Endothelial cell of umbilical vein (primary cell): ENCODE results near the gene AKAP1. TPM values are rescaled to one million over a fixed set of nuclear protein-coding genes. Genes with fewer than 3 reads are reported as not detected.

Experiments
- Bru-seq: library from RNA; stranded (reverse); fragments of 400-500 nt; gene quantifications from one replicate; lab custom pipeline; 2021; lab: Mats Ljungman, UMichigan
- BruChase-seq, 2 experiments: library from RNA; stranded (reverse); fragments of 400-500 nt; gene quantifications; one replicate each; lab custom pipeline; 2021; lab: Mats Ljungman, UMichigan
- BruUV-seq: library from RNA; stranded (reverse); fragments of 400-500 nt; replicated peaks from 2 replicates; lab custom pipeline; 2021; lab: Mats Ljungman, UMichigan
- CTCF ChIA-PET: fragments of 300-600, 350-600 bp; sonication (Branson Sonifier 250); formaldehyde crosslinking; loops from one replicate; lab custom pipeline; 2021; ENCODE audit warnings: antibody characterized with exemption, inconsistent platforms; lab: Charles Lee
- POLR2A ChIA-PET: fragments of 300-600, 350-600 bp; sonication (Branson Sonifier 250); formaldehyde crosslinking; loops from one replicate; lab custom pipeline; 2021; ENCODE audit warnings: antibody characterized with exemption, inconsistent platforms; lab: Charles Lee
- DNase-seq: peaks from one replicate; pipeline ENCODE4 v3.0.0-alpha.2; 2011; ENCODE audit warnings: low read depth, low spot score
- FAIRE-seq: peaks from 2 replicates; lab custom pipeline; 2011; peaks lifted over from hg19 to GRCh38; lab: Jason Lieb, UNC
- H2AFZ ChIP-seq: 2 replicates; pipeline ENCODE4 v1.6.0; 2012; ENCODE audit warnings: low read depth, low read length, control low read depth, inconsistent platforms
- H3K27ac ChIP-seq: 2 replicates; pipeline ENCODE4 v1.5.1; 2011; ENCODE audit warnings: low read depth, mild to moderate bottlenecking, control low read depth, low read length, moderate library complexity; ENCODE audit not compliant: insufficient read depth
- H3K27me3 ChIP-seq, 2 experiments: 2 replicates each; pipeline versions ENCODE4 v1.6.0 to v1.6.1; 2011; ENCODE audit warnings: low read length in 2 of 2, mixed read lengths in 1 of 2; ENCODE audit not compliant: control insufficient read depth in 2 of 2, insufficient read depth in 2 of 2
- H3K36me3 ChIP-seq, 2 experiments: 2 replicates in 1 of 2; 3 replicates in 1 of 2; pipeline ENCODE4 v1.5.1; 2011; ENCODE audit warnings: low read length in 2 of 2, mild to moderate bottlenecking in 1 of 2, moderate library complexity in 1 of 2; ENCODE audit not compliant: control insufficient read depth in 2 of 2, insufficient read depth in 2 of 2; ENCODE audit errors: extremely low read depth in 1 of 2
- H3K4me1 ChIP-seq: 3 replicates; pipeline ENCODE4 v1.5.1; 2011; ENCODE audit warnings: mild to moderate bottlenecking, low read length; ENCODE audit not compliant: control insufficient read depth, insufficient read depth; ENCODE audit errors: extremely low read depth
- H3K4me2 ChIP-seq: 2 replicates; pipeline ENCODE4 v1.6.1; 2011; ENCODE audit warnings: low read length, control low read depth, mixed read lengths; ENCODE audit not compliant: insufficient read depth
- H3K4me3 ChIP-seq, 3 experiments: fragments of 200-600 bp in 1 of 3; sonication (generic), shearing (Covaris generic) in 1 of 3; replicated peaks in 1 of 3; 2 replicates each; pipeline ENCODE4 v1.5.1; 2011 to 2016; ENCODE audit warnings: control low read depth in 3 of 3, low read length in 3 of 3, mild to moderate bottlenecking in 2 of 3, inconsistent platforms in 1 of 3, low read depth in 1 of 3, moderate library complexity in 1 of 3; ENCODE audit not compliant: insufficient read depth in 1 of 3
- H3K79me2 ChIP-seq: 2 replicates; pipeline ENCODE4 v1.6.0; 2012; ENCODE audit warnings: low read length, inconsistent platforms; ENCODE audit not compliant: control insufficient read depth, insufficient read depth
- H3K9ac ChIP-seq: replicated peaks from 2 replicates; pipeline ENCODE3; 2011; ENCODE audit warnings: low read length, control low read depth; ENCODE audit not compliant: insufficient read depth; ENCODE audit errors: extremely low read depth
- H3K9me1 ChIP-seq: replicated peaks from 3 replicates; pipeline ENCODE4 v1.6.0; 2011; ENCODE audit warnings: mild to moderate bottlenecking, low read length; ENCODE audit not compliant: control insufficient read depth, insufficient read depth; ENCODE audit errors: extremely low read depth
- H3K9me3 ChIP-seq: replicated peaks from 2 replicates; pipeline ENCODE4 v1.5.1; 2012; ENCODE audit warnings: low read length, inconsistent platforms; ENCODE audit not compliant: control insufficient read depth, insufficient read depth
- H4K20me1 ChIP-seq: replicated peaks from 2 replicates; pipeline ENCODE3; 2011; ENCODE audit warnings: mild to moderate bottlenecking, low read length; ENCODE audit not compliant: control insufficient read depth, insufficient read depth; ENCODE audit errors: extremely low read depth
- EZH2 ChIP-seq: IDR thresholded peaks from 2 replicates; pipeline ENCODE4 v1.6.1; 2012; ENCODE audit warnings: borderline replicate concordance, low read depth, mild to moderate bottlenecking, moderate library complexity, low read length, inconsistent platforms; ENCODE audit not compliant: severe bottlenecking
- FOS ChIP-seq: IDR thresholded peaks from 2 replicates; pipeline ENCODE4 v1.6.1; 2011; ENCODE audit warnings: mild to moderate bottlenecking, low read length, moderate library complexity, borderline replicate concordance; ENCODE audit not compliant: insufficient read depth
- GATA2 ChIP-seq: IDR thresholded peaks from 2 replicates; pipeline ENCODE4 v1.7.0; 2011; ENCODE audit warnings: low read depth, mild to moderate bottlenecking, moderate library complexity, mixed read lengths, low read length; ENCODE audit not compliant: insufficient read length, insufficient read depth
- JUN ChIP-seq: IDR thresholded peaks from 2 replicates; pipeline ENCODE4 v1.6.1; 2011; ENCODE audit warnings: borderline replicate concordance, low read depth; ENCODE audit not compliant: insufficient read length, insufficient read depth
- MYC ChIP-seq: IDR thresholded peaks from one replicate; pipeline ENCODE4 v1.6.1; 2011; ENCODE audit warnings: mild to moderate bottlenecking, low read depth, low read length
- POLR2A ChIP-seq: IDR thresholded peaks from 2 replicates; pipeline ENCODE4 v1.6.1; 2012; ENCODE audit warnings: low read depth, mild to moderate bottlenecking, control low read depth, low read length
- POLR2AphosphoS5 ChIP-seq: IDR thresholded peaks from 2 replicates; pipeline ENCODE4 v1.6.1; 2012; ENCODE audit warnings: low read depth, mild to moderate bottlenecking, control low read depth, low read length, moderate library complexity; ENCODE audit not compliant: insufficient read depth
- dilution Hi-C: fragments of 300-500 bp; cut with MboI; formaldehyde crosslinking; loops from one replicate; pipeline ENCODE4 v1.15.0; 2019; ENCODE audit warnings: low sequenced_read_pairs; ENCODE audit not compliant: extremely low pct_ligation_motif_present
- intact Hi-C: fragments of 100-400 bp; cut with micrococcal nuclease; formaldehyde crosslinking; loops from one replicate; pipeline ENCODE4 v1.10.0; 2022
- long read RNA-seq: library from polyadenylated mRNA; stranded (forward); transcript quantifications from one replicate; pipeline ENCODE4 v2.0.0, GENCODE V29; 2021
- polyA minus RNA-seq, 3 experiments: library from RNA; depleted of rRNA, polyadenylated mRNA; stranded (reverse); fragments of >200 nt; gene quantifications; 1 replicate in 1 of 3; 2 replicates in 2 of 3; pipeline ENCODE4 v1.2.3, GENCODE V29; 2011
- polyA plus RNA-seq, 4 experiments: library from polyadenylated mRNA; depleted of rRNA in 3 of 4; stranded (reverse) in 3 of 4; unstranded in 1 of 4; fragments of >200 nt; gene quantifications; 2 replicates each; pipeline versions ENCODE4 v1.2.1 to v1.2.3, GENCODE V29; 2011 to 2012; ENCODE audit warnings: missing spikeins in 1 of 4
- total RNA-seq: library from RNA; stranded (reverse); gene quantifications from 2 replicates; pipeline ENCODE4 v1.2.3, GENCODE V29; 2021
- TF ChIP-seq, protein P1 (sequence below), 2 donors: IDR thresholded peaks; 1 replicate in 1 of 2; 2 replicates in 1 of 2; pipeline ENCODE4 v1.5.1; 2011; ENCODE audit warnings: low read length in 2 of 2, mild to moderate bottlenecking in 2 of 2, moderate library complexity in 2 of 2, control low read depth in 1 of 2, inconsistent platforms in 1 of 2, low read depth in 1 of 2; ENCODE audit not compliant: insufficient read depth in 1 of 2; ENCODE audit errors: extremely low read depth in 1 of 2
- TF ChIP-seq, protein P2 (sequence below): IDR thresholded peaks from 2 replicates; pipeline ENCODE4 v1.6.1; 2011; ENCODE audit not compliant: insufficient read depth, insufficient read length

AKAP1 gene
- total RNA-seq: 20.9 and 23.9 TPM in 2 replicates
- 23.9 and 27.7 TPM in 2 replicates for polyA plus RNA-seq
- 26.7 and 30.1 TPM in 2 replicates for polyA plus RNA-seq (2011; cell fraction: cytosol; rRNA removed)
- polyA plus RNA-seq (2011; cell fraction: nucleus; rRNA removed): 52.8 and 70.6 TPM in 2 replicates
- 19.5 and 19.9 TPM in 2 replicates for polyA plus RNA-seq (2012)
- 46.8 and 50.1 TPM in 2 replicates for polyA minus RNA-seq
- polyA minus RNA-seq (2011; cell fraction: cytosol; rRNA and poly(A)+ RNA removed): 29.9 TPM
- polyA minus RNA-seq (2011; cell fraction: nucleus; rRNA and poly(A)+ RNA removed): 12.1 and 24.6 TPM in 2 replicates
- Bru-seq, nascent RNA: percentile 58 among the genes with signal in this experiment
- BruChase-seq, experiment 1, labeled RNA remaining after a 6-hour chase: percentile 68 among the genes with signal in this experiment
- percentile 64 among the genes with signal in this experiment for BruChase-seq, experiment 2, labeled RNA remaining after a 2-hour chase
- long read RNA-seq, transcript AKAP1-202 (11 exons, 3,970 nt): major isoform, 32 of 44 reads
- long read RNA-seq, partial matches to known transcripts: 8 of 44 reads
- long read RNA-seq, other reads (novel, unspliced or antisense): 4 of 44 reads

DNA sequence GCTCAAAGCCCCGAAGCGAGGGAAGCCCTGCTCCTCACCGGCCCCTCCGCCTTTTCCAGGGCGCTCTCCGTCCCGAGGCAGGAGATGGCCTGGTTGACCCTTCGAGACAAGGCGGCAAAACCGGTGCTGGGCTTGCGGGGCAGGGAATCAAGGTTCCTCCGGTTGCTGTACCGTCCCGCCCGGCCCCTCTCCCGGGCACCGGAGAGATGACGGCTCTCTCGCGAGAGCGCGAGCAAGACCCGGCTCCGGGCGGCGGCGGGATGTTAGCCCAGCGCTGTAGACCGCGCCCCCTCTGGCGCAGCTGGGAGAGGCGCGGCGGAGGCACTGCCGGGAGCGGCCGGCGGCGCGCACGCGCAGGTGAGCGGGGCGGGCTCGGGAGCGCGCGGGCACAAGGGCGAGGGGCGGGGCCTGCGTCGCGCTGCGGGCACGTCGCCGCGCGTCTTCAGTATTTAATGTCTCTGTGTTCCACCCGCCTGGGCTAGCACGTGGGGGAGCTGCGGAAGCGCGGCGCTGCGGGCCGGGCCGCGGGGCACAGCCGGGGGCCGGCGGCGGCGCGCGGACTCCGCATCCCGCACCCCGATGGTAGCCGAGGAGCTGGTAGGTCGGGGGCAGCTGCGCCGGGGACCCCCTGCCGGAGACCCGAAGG, at the start of gene AKAP1:
TSS of gene AKAP1 (plus strand) at position 445 of the 646 bp plus-strand sequence. CDS start 20,219 bp downstream, outside the sequence.
- CTCF ChIA-PET: interaction anchor here (0.5 to 1.5 kb wide), 7 partner anchors 9 to 699 kb away, joined by 3 to 5 read pairs (median 4); no protein-coding TSS in a partner anchor
- Histone ChIP-seq H3K4me2 (peak within 1 kb of the TSS; percentile 75), H3K4me1 (peaks cover 8% of the 10 kb centered on the region), H3K9me1 (no peaks in the 10 kb centered on the region), H3K27me3 (peaks cover 0 to 1% of the 10 kb centered on the region in 2 experiments), H3K9ac (peak within 1 kb of the TSS; percentile 96), H3K9me3 (no peaks in the 10 kb centered on the region), H3K27ac (peak within 1 kb of the TSS; percentile 88), H3K79me2 (peaks cover 20% of the 10 kb centered on the region), H2AFZ (peak within 1 kb of the TSS; percentile 94), H4K20me1 (no peaks in the 10 kb centered on the region), H3K36me3 (no peaks in the 10 kb centered on the region), H3K4me3 (peak within 1 kb of the TSS; percentile 45 to 99 (median 68))
- intact Hi-C loops (loop anchor here (1.0 to 10.0 kb wide), 4 partner anchors 108 to 1440 kb away; partner anchors contain the start of gene SCPEP1), dilution Hi-C loops (no loop called here)
- peak; percentile 70 for FAIRE-seq
- POLR2A ChIA-PET: no interaction called here
- peak; percentile 95 for DNase-seq
- no TSS peak for BruUV-seq
- TF ChIP-seq, protein P1, sequence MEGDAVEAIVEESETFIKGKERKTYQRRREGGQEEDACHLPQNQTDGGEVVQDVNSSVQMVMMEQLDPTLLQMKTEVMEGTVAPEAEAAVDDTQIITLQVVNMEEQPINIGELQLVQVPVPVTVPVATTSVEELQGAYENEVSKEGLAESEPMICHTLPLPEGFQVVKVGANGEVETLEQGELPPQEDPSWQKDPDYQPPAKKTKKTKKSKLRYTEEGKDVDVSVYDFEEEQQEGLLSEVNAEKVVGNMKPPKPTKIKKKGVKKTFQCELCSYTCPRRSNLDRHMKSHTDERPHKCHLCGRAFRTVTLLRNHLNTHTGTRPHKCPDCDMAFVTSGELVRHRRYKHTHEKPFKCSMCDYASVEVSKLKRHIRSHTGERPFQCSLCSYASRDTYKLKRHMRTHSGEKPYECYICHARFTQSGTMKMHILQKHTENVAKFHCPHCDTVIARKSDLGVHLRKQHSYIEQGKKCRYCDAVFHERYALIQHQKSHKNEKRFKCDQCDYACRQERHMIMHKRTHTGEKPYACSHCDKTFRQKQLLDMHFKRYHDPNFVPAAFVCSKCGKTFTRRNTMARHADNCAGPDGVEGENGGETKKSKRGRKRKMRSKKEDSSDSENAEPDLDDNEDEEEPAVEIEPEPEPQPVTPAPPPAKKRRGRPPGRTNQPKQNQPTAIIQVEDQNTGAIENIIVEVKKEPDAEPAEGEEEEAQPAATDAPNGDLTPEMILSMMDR (IDR thresholded peaks at IDR 0.05; ENCODE audit: extremely low read depth in 1 of 2, insufficient read depth in 1 of 2, low read depth in 1 of 2, low read length in 2 of 2): peak in 1 of 2 donors; percentile 29
- no peak for TF ChIP-seq JUN
- TF ChIP-seq GATA2: no peak
- TF ChIP-seq, protein P2, sequence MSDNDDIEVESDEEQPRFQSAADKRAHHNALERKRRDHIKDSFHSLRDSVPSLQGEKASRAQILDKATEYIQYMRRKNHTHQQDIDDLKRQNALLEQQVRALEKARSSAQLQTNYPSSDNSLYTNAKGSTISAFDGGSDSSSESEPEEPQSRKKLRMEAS: peak; percentile 65
- TF ChIP-seq POLR2AphosphoS5: peak; percentile 97
- peak; percentile 55 for TF ChIP-seq MYC
- TF ChIP-seq FOS: peak; percentile 20
- TF ChIP-seq EZH2: no peak
- TF ChIP-seq POLR2A: peak; percentile 95
